AG04449 (cell line): ENCODE measurements around the gene TRPV4.

Experiments used
- CTCF ChIA-PET: fragments of 350-600 bp; formaldehyde crosslinking; extraction: SDS; loops from one replicate; lab custom pipeline; 2021; ENCODE audit warnings: antibody characterized with exemption; lab: Yijun Ruan, JAX
- POLR2A ChIA-PET: fragments of 400-600, 350-600 bp; formaldehyde crosslinking; extraction: SDS; loops from one replicate; lab custom pipeline; 2020; ENCODE audit warnings: antibody characterized with exemption, inconsistent platforms; lab: Yijun Ruan, JAX
- DNase-seq: peaks from one replicate; pipeline ENCODE4 v3.0.0-alpha.2; 2010; ENCODE audit warnings: low read depth, low spot score
- H3K4me3 ChIP-seq: 2 replicates; pipeline ENCODE4 v1.5.1; 2011; ENCODE audit warnings: low read depth, mild to moderate bottlenecking, control low read depth, low read length
- TF ChIP-seq, protein P1 (sequence below): IDR thresholded peaks from one replicate; pipeline ENCODE4 v1.5.1; 2011; ENCODE audit warnings: mild to moderate bottlenecking, moderate library complexity, low read length, control low read depth, inconsistent platforms; ENCODE audit not compliant: insufficient read depth; ENCODE audit errors: missing control alignments

The TRPV4 gene

DNA sequence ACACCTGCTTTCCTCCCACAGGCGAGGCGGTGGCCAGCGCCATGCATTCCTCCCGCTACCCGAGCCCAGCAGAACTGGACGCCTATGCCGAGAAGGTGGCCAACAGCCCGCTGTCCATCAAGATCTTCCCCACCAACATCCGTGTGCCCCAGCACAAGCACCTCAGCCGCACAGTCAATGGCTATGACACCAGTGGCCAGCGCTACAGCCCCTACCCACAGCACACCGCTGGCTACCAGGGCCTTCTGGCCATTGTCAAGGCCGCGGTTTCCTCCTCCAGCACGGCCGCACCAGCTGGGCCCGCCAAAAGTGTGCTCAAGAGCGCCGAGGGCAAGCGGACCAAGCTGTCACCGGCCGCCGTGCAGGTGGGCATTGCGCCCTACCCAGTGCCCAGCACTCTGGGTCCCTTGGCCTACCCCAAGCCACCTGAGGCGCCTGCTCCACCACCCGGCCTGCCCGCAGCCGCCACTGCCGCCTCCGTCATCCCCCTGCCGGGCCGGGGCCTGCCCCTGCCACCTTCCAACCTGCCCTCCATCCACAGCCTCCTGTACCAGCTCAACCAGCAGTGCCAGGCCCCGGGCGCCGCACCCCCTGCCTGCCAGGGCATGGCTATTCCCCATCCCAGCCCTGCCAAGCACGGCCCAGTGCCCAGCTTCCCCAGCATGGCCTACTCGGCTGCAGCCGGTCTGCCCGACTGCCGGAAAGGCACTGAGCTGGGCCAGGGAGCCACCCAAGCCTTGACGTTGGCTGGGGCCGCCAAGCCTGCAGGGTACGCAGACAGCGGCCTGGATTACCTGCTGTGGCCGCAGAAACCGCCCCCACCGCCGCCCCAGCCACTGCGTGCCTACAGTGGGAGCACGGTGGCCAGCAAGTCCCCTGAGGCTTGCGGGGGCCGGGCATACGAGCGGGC lies 65.0 kb downstream of the TRPV4 start:
- H3K4me3 ChIP-seq: no peak overlapping the region
- DNase-seq: no peak
- TF ChIP-seq, protein P1, sequence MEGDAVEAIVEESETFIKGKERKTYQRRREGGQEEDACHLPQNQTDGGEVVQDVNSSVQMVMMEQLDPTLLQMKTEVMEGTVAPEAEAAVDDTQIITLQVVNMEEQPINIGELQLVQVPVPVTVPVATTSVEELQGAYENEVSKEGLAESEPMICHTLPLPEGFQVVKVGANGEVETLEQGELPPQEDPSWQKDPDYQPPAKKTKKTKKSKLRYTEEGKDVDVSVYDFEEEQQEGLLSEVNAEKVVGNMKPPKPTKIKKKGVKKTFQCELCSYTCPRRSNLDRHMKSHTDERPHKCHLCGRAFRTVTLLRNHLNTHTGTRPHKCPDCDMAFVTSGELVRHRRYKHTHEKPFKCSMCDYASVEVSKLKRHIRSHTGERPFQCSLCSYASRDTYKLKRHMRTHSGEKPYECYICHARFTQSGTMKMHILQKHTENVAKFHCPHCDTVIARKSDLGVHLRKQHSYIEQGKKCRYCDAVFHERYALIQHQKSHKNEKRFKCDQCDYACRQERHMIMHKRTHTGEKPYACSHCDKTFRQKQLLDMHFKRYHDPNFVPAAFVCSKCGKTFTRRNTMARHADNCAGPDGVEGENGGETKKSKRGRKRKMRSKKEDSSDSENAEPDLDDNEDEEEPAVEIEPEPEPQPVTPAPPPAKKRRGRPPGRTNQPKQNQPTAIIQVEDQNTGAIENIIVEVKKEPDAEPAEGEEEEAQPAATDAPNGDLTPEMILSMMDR: no peak
- CTCF ChIA-PET: interaction anchor here (1.3 kb wide), 1 partner anchor 171 kb away, joined by 4 read pairs; no protein-coding TSS in a partner anchor
- POLR2A ChIA-PET: no interaction called here

DNA sequence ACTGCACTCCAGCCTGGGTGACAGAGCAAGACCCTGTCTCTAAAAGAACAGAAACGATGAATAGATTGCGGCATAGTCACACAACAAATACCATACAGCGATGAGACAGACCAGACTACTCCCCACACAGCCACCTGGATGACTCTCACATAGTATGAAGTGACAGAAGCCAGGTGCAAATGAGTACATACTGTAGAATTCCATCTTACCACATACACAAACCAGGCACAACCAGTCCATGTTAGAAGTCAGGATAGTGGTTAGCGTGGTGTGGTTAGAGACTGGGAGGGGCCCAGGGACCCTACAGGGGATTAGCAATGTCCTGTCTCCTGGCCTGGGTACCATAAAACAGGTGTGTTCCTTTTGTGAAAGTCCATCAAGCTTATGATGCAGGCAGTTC lies 65.7 kb downstream of the TRPV4 start:
- POLR2A ChIA-PET: no interaction called here

DNA sequence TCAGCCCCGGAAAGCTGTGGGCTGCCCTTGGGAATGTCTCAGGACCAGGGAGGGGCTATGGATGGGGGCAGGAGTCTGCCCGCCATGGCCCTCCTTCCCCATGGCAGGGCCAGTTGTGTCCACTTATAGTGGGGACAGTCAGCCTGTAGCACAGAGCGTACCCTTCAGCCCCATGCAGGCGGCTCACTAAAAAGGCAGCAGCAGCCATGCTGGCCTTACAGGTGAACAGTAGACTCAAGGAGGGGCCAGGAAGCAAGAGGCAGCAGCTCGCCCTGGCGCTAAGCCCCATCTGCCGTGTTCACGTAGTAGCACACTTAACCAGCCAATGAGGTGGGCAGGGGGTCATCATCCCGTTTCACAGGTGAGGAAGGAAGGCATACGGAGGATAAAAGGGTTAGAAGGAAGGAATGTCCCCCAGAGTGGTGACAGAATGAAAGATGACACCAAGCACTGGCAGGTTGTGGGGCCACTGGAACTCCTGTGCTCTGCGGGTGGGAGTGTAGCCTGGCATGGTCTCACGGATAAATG lies 66.9 kb downstream of the TRPV4 start:
- ChIA-PET CTCF (interaction anchor here (1.2 to 6.8 kb wide), 3 partner anchors 9 to 338 kb away, joined by 3 to 54 read pairs (median 4); no protein-coding TSS in a partner anchor), POLR2A (no interaction called here)
- H3K4me3 ChIP-seq: no peak overlapping the region
- no peak for DNase-seq
- TF ChIP-seq, protein P1: no peak

More for the DNA sequence above, 65.7 kb downstream of the TRPV4 start:
- CTCF ChIA-PET: interaction anchor here (0.9 to 6.8 kb wide), 3 partner anchors 8 to 339 kb away, joined by 3 to 54 read pairs (median 4); no protein-coding TSS in a partner anchor
- TF ChIP-seq, protein P1: no peak
- H3K4me3 ChIP-seq: no peak overlapping the region
- no peak for DNase-seq

DNA sequence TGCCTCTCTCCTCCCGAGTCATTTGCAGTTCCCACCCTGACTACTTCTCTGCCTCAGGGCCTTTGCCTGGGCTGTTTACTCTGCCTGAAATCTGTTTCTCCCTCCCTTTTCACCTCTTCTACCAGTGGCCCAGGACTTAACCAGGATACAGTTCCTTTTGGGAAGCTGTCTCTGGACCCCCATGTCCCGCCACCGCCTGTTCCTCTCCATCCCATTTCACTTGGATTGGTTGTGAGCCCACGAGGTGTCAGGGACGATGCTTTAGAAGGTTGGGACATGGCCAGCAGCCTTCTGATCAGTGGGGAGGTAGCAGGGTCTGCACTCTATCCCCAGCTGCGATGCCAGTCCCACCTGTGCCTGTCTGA lies 67.8 kb downstream of the TRPV4 start:
- DNase-seq: no peak
- ChIA-PET POLR2A (no interaction called here), CTCF (interaction anchor here (1.3 to 6.8 kb wide), 4 partner anchors 10 to 338 kb away, joined by 4 to 54 read pairs (median 8); no protein-coding TSS in a partner anchor)
- TF ChIP-seq, protein P1: no peak
- no peak overlapping the region for H3K4me3 ChIP-seq

DNA sequence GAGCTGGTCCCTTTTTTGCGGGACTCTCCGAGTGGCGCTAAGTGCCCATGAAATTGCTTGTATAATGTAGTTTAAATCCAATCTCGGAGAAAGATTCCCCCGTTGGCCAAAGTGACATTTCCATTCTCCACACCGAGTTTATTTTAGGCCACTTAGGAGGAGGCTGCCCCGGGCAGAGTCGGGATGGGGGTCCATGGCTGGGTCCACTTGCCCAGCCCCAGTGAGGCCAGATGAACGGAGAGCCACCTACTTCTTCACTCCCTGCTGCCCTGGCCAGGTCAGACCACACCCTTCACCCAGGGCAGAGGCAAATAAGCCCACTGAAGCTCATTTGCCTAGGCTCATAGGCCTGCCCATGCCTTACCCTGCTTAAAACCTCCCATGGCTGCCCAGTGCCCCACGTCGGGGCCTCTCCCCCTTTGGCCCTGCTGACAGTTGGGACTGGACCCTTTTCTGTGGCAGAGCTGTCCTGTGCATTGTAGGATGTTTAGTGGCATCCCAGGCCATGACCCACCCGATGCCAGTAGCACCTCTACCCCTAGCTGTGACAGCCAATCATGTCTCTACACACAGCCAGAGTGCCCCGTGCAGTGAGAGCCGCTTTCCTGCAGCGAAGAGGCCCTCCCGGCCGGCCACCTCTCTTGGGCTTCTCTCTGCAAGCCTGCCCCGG lies 68.3 kb downstream of the TRPV4 start:
- H3K4me3 ChIP-seq: no peak overlapping the region
- CTCF ChIA-PET: interaction anchor here (1.3 to 6.8 kb wide), 4 partner anchors 11 to 337 kb away, joined by 4 to 54 read pairs (median 8); no protein-coding TSS in a partner anchor
- POLR2A ChIA-PET: no interaction called here
- TF ChIP-seq, protein P1: no peak
- DNase-seq: no peak
